B cell (primary cell): ENCODE measurements around the gene RFT1. TPM values are rescaled to one million over a fixed set of nuclear protein-coding genes. Genes with fewer than 3 reads are reported as not detected.

ENCODE experiments used
- ATAC-seq: fragments of 200-7000 bp; cut with Tn5 transposase; one replicate; pipeline ENCODE4 v1.10.0; 2021; ENCODE audit warnings: low read depth, mild to moderate bottlenecking, moderate number of reproducible peaks, moderate library complexity
- CTCF ChIA-PET: fragments of 350-600 bp; sonication (Branson Sonifier 250); formaldehyde crosslinking; loops from one replicate; lab custom pipeline; 2021; ENCODE audit warnings: antibody characterized with exemption, inconsistent platforms; lab: Charles Lee
- POLR2A ChIA-PET: fragments of 350-600 bp; sonication (Branson Sonifier 250); formaldehyde crosslinking; loops from one replicate; lab custom pipeline; 2021; ENCODE audit warnings: antibody characterized with exemption; lab: Charles Lee
- DNase-seq: peaks from one replicate; pipeline ENCODE4 v3.0.0; 2013
- H2AFZ ChIP-seq: 2 replicates; pipeline ENCODE4 v1.6.1; 2012; ENCODE audit warnings: mild to moderate bottlenecking, low read depth, low read length; ENCODE audit not compliant: insufficient read depth, poor library complexity, severe bottlenecking
- H3K27ac ChIP-seq, 2 donors: 1 replicate in 1 of 2; 2 replicates in 1 of 2; pipeline ENCODE4 v1.5.1; 2012 to 2013; ENCODE audit warnings: low read length in 2 of 2, mild to moderate bottlenecking in 2 of 2, moderate library complexity in 1 of 2
- H3K27me3 ChIP-seq, 4 experiments: fragments of 200-600 bp in 1 of 4; sonication (generic) in 1 of 4; replicated peaks in 1 of 4; 1 replicate in 2 of 4; 2 replicates in 2 of 4; pipeline versions ENCODE4 v1.6.1 to v1.7.0; 2013 to 2016; ENCODE audit warnings: low read length in 3 of 4, mild to moderate bottlenecking in 2 of 4, mixed read lengths in 1 of 4, moderate library complexity in 1 of 4; ENCODE audit not compliant: insufficient read depth in 4 of 4, control insufficient read depth in 3 of 4; ENCODE audit errors: control extremely low read depth in 1 of 4
- H3K36me3 ChIP-seq, 2 experiments: replicated peaks in 1 of 2; 1 replicate in 1 of 2; 2 replicates in 1 of 2; pipeline versions ENCODE4 v1.6.1 to v1.7.1; 2013; ENCODE audit warnings: low read length in 1 of 2; ENCODE audit not compliant: insufficient read depth in 2 of 2, control insufficient read depth in 1 of 2; ENCODE audit errors: control extremely low read depth in 1 of 2, extremely low read depth in 1 of 2
- H3K4me1 ChIP-seq, 2 donors: fragments of 200-600 bp in 1 of 2; sonication (generic) in 1 of 2; 1 replicate in 1 of 2; 2 replicates in 1 of 2; pipeline versions ENCODE4 v1.5.1 to v1.6.1; 2013 to 2017; ENCODE audit warnings: low read length in 2 of 2; ENCODE audit not compliant: control insufficient read depth in 2 of 2, insufficient read depth in 2 of 2
- H3K4me2 ChIP-seq: replicated peaks from 2 replicates; pipeline ENCODE3; 2012; ENCODE audit warnings: mild to moderate bottlenecking, low read depth, low read length; ENCODE audit not compliant: poor library complexity, severe bottlenecking
- H3K4me3 ChIP-seq, 5 experiments: fragments of 200-600 bp in 1 of 5; sonication (generic) in 1 of 5; 1 replicate in 3 of 5; 2 replicates in 2 of 5; pipeline versions ENCODE4 v1.5.1 to v1.7.0; 2011 to 2016; ENCODE audit warnings: low read length in 4 of 5, mild to moderate bottlenecking in 4 of 5, low read depth in 2 of 5, control low read depth in 1 of 5, moderate library complexity in 1 of 5; ENCODE audit not compliant: insufficient read depth in 1 of 5; ENCODE audit errors: control extremely low read depth in 1 of 5, extremely low read depth in 1 of 5
- H3K79me2 ChIP-seq: fragments of 200-600 bp; sonication (generic); one replicate; pipeline ENCODE4 v1.6.0; 2016; ENCODE audit warnings: low read length; ENCODE audit not compliant: control insufficient read depth, insufficient read depth
- H3K9ac ChIP-seq: fragments of 200-600 bp; sonication (generic); 2 replicates; pipeline ENCODE4 v1.6.1; 2017; ENCODE audit warnings: mild to moderate bottlenecking, low read length, moderate library complexity
- H3K9me3 ChIP-seq, 3 donors: one replicate each; pipeline versions ENCODE4 v1.6.1 to v1.7.1; 2013; ENCODE audit warnings: low read length in 2 of 3; ENCODE audit not compliant: control insufficient read depth in 2 of 3, insufficient read depth in 1 of 3; ENCODE audit errors: control extremely low read depth in 1 of 3
- H4K20me1 ChIP-seq: 2 replicates; pipeline ENCODE4 v1.6.0; 2012; ENCODE audit warnings: mild to moderate bottlenecking, low read length; ENCODE audit not compliant: insufficient read depth, control insufficient read depth, poor library complexity, severe bottlenecking
- H3K27ac Mint-ChIP-seq: one replicate; pipeline ENCODE4 v1.8.0; 2021; ENCODE audit warnings: mixed read lengths
- H3K27me3 Mint-ChIP-seq: one replicate; pipeline ENCODE4 v1.8.0; 2021; ENCODE audit warnings: mixed read lengths
- H3K4me1 Mint-ChIP-seq: one replicate; pipeline ENCODE4 v1.8.0; 2021; ENCODE audit warnings: mixed read lengths
- H3K4me3 Mint-ChIP-seq: one replicate; pipeline ENCODE4 v1.8.0; 2021; ENCODE audit warnings: mixed read lengths
- H3K9me3 Mint-ChIP-seq: one replicate; pipeline ENCODE4 v1.8.0; 2022; ENCODE audit warnings: mixed read lengths; ENCODE audit not compliant: insufficient read depth
- CTCF ChIP-seq: fragments of 200-600 bp; IDR thresholded peaks from one replicate; pipeline ENCODE4 v1.8.0; 2022; ENCODE audit warnings: antibody characterized with exemption, mild to moderate bottlenecking
- EZH2 ChIP-seq: IDR thresholded peaks from 2 replicates; pipeline ENCODE4 v1.6.1; 2012; ENCODE audit warnings: borderline replicate concordance, low read depth, mild to moderate bottlenecking, moderate library complexity, low read length; ENCODE audit not compliant: insufficient read depth, poor library complexity, severe bottlenecking
- WGBS: methylation state at CpG from one replicate; pipeline ENCODE4 v1.1.5; 2013; ENCODE audit warnings: missing lambda C conversion rate; ENCODE audit not compliant: insufficient coverage; 5-methylcytosine and 5-hydroxymethylcytosine counted together
- intact Hi-C: fragments of 100-400 bp; cut with micrococcal nuclease; formaldehyde crosslinking; loops from one replicate; pipeline ENCODE4 v1.10.0; 2022
- polyA plus RNA-seq: library from polyadenylated mRNA; depleted of rRNA; stranded (reverse); fragments of >200 nt; gene quantifications from 2 replicates; pipeline ENCODE4 v1.2.3, GENCODE V29; 2012
- total RNA-seq, 2 donors: library from RNA; stranded (reverse); fragments of 120-200 nt in 1 of 2; gene quantifications; 1 replicate in 1 of 2; 2 replicates in 1 of 2; pipeline versions ENCODE4 v1.2.3 to v1.2.4, GENCODE V29; 2013 to 2022

RFT1 gene
- total and polyA plus RNA-seq, 2 donors (not counting 1 experiment from before 2014, with no cell fraction given) = 12.1 to 28.9 TPM

GRCh38 chr3:53104762-53105161 lies 25.5 kb downstream of the RFT1 start:
- CTCF ChIA-PET = interaction anchor here (1.3 to 1.6 kb wide), 2 partner anchors 9 to 91 kb away, joined by 3 to 4 read pairs; no protein-coding TSS in a partner anchor
- DNase-seq = no peak
- no peaks in the 10 kb centered on the region for H3K27me3 Mint-ChIP-seq
- no peak overlapping the region for H3K27ac ChIP-seq
- no peaks in the 10 kb centered on the region for H3K9me3 ChIP-seq
- intact Hi-C loops = no loop called here
- H3K9ac ChIP-seq = no peak overlapping the region
- H3K4me2 ChIP-seq = no peak overlapping the region
- no peak overlapping the region for H3K4me3 ChIP-seq
- H3K4me1 ChIP-seq = no peaks in the 10 kb centered on the region
- H3K9me3 Mint-ChIP-seq = no peaks in the 10 kb centered on the region
- H2AFZ ChIP-seq = no peak overlapping the region
- peaks cover 8% of the 10 kb centered on the region for H3K4me1 Mint-ChIP-seq
- POLR2A ChIA-PET = no interaction called here
- H3K27ac Mint-ChIP-seq = no peak overlapping the region
- H3K27me3 ChIP-seq = no peaks in the 10 kb centered on the region
- no peaks in the 10 kb centered on the region for H3K79me2 ChIP-seq
- 0% methylated on average over 1 of the region's 3 CpGs for WGBS
- H4K20me1 ChIP-seq = no peaks in the 10 kb centered on the region
- no peak for ATAC-seq
- peaks cover 14 to 68% of the 10 kb centered on the region in 2 experiments for H3K36me3 ChIP-seq
- TF ChIP-seq EZH2 (no peak), CTCF (no peak)
- no peak overlapping the region for H3K4me3 Mint-ChIP-seq

- POLR2A ChIA-PET = interaction anchor here (0.5 kb wide), 1 partner anchor 374 kb away, joined by 3 read pairs; no protein-coding TSS in a partner anchor
- TF ChIP-seq CTCF = no peak
- no peak for TF ChIP-seq EZH2
- CTCF ChIA-PET = interaction anchor here (1.3 to 1.6 kb wide), 2 partner anchors 11 to 93 kb away, joined by 3 to 4 read pairs; no protein-coding TSS in a partner anchor
- H3K4me3 Mint-ChIP-seq = no peak overlapping the region
- Histone ChIP-seq H3K9me3 (no peaks in the 10 kb centered on the region), H3K27ac (no peak overlapping the region), H3K9ac (no peak overlapping the region), H4K20me1 (no peaks in the 10 kb centered on the region), H2AFZ (no peak overlapping the region), H3K27me3 (no peaks in the 10 kb centered on the region), H3K36me3 (peaks cover 19 to 77% of the 10 kb centered on the region in 2 experiments), H3K79me2 (no peaks in the 10 kb centered on the region), H3K4me2 (no peak overlapping the region), H3K4me3 (no peak overlapping the region), H3K4me1 (no peaks in the 10 kb centered on the region)
- H3K4me1 Mint-ChIP-seq = peaks cover 8% of the 10 kb centered on the region
- WGBS = 96% methylated on average over 8 of the region's 16 CpGs
- intact Hi-C loops = no loop called here
- no peak for ATAC-seq
- H3K27me3 Mint-ChIP-seq = no peaks in the 10 kb centered on the region
- DNase-seq = no peak
- H3K27ac Mint-ChIP-seq = no peak overlapping the region
- no peaks in the 10 kb centered on the region for H3K9me3 Mint-ChIP-seq
Observed at GRCh38 chr3:53103397-53104296, 26.6 kb downstream of the RFT1 start.
